Hepatocyte (in vitro differentiated cells): ENCODE data around the gene FLYWCH1.

Experiments used
- CTCF ChIP-seq: fragments of 200-600 bp; sonication (generic); IDR thresholded peaks from 2 replicates; pipeline ENCODE4 v1.5.1; 2016; ENCODE audit warnings: antibody characterized with exemption, mild to moderate bottlenecking; ENCODE audit not compliant: poor library complexity
- EZH2 ChIP-seq: fragments of 200-600 bp; sonication (generic); IDR thresholded peaks from 2 replicates; pipeline ENCODE4 v1.6.1; 2016; ENCODE audit warnings: antibody characterized with exemption, mild to moderate bottlenecking, borderline replicate concordance
- EZH2phosphoT487 ChIP-seq: fragments of 200-600 bp; sonication (generic); IDR thresholded peaks from one replicate; pipeline ENCODE4 v1.6.1; 2018; ENCODE audit warnings: antibody characterized with exemption, mild to moderate bottlenecking, low read depth, moderate library complexity; ENCODE audit not compliant: unreplicated experiment, severe bottlenecking

GRCh38 chr16:2968738-2969544 lies 57.2 kb downstream of the FLYWCH1 start, which contains the start of gene PAQR4:
- TF ChIP-seq EZH2phosphoT487 = no peak
- no peak for TF ChIP-seq CTCF
- TF ChIP-seq EZH2 = no peak
